Colon (tissue), 2 donors: ENCODE results near the gene FAM151B.

Experiments used
- FAIRE-seq: peaks from 2 replicates; lab custom pipeline; 2012; peaks lifted over from hg19 to GRCh38; lab: Jason Lieb, UNC
- donor health status: control.
- donor health status: control.

Gene FAM151B

GRCh38 chr5:80588858-80589540, 101.1 kb downstream of the FAM151B start:
- no peak for FAIRE-seq

GRCh38 chr5:80590766-80591165, 102.9 kb downstream of the FAM151B start:
- no peak for FAIRE-seq

- no peak for FAIRE-seq
Observed at GRCh38 chr5:80591352-80591751, 103.5 kb downstream of the FAM151B start.

GRCh38 chr5:80592105-80592504, 104.2 kb downstream of the FAM151B start:
- no peak for FAIRE-seq
